ENCODE results near the gene NTM. TPM values are rescaled to one million over a fixed set of nuclear protein-coding genes. Genes with fewer than 3 reads are reported as not detected.

The NTM gene
- total and polyA plus RNA-seq, 2 of the 8 experiments (the other 6 are each of a cell fraction or from before 2014, with no cell fraction given) = 13.4 to 20.0 TPM

- Histone ChIP-seq H3K79me1 (ENCODE audit: low read depth, low read length) (no peaks in the 10 kb centered on the region; the same call in 1 of the 2 replicates), H2BK12ac (ENCODE audit: low read depth, low read length) (no peak overlapping the region), H4K8ac (ENCODE audit: extremely low read depth, insufficient read depth, low read length) (no peak overlapping the region), H3K27me3 (replicated peaks in 1 of 4; ENCODE audit: control insufficient read depth in 3 of 4, extremely low read depth in 1 of 4, insufficient read depth in 3 of 4, low read length in 3 of 4) (no peaks in the 10 kb centered on the region), H4K5ac (ENCODE audit: insufficient read length, low read depth, low read length) (no peak overlapping the region), H3K36me3 (ENCODE audit: control insufficient read depth in 2 of 4, insufficient read depth in 4 of 4, low read length in 3 of 4) (no peaks in the 10 kb centered on the region), H3K4ac (replicated peaks; ENCODE audit: insufficient read length, low read depth, low read length) (no peak overlapping the region), H3K14ac (ENCODE audit: insufficient read length) (no peak overlapping the region), H3K27ac (ENCODE audit: low read depth, low read length) (no peak overlapping the region), H3K4me2 (ENCODE audit: insufficient read depth in 1 of 2, low read depth in 2 of 2, low read length in 2 of 2) (no peak overlapping the region), H2BK5ac (ENCODE audit: low read depth, low read length) (no peak overlapping the region), H2BK120ac (replicated peaks; ENCODE audit: low read depth, low read length) (no peak overlapping the region), H3K18ac (ENCODE audit: extremely low read depth, low read length) (no peak overlapping the region), H3K4me1 (replicated peaks in 1 of 4; ENCODE audit: control insufficient read depth in 3 of 4, insufficient read depth in 4 of 4, low read length in 3 of 4) (no peaks in the 10 kb centered on the region; a peak in 1 of 7 replicates), H2BK15ac (ENCODE audit: low read length) (no peak overlapping the region), H3K9me3 (ENCODE audit: insufficient read depth in 2 of 2, low read depth in 1 of 2, low read length in 1 of 2) (no peaks in the 10 kb centered on the region), H4K20me1 (replicated peaks in 1 of 2; ENCODE audit: control insufficient read depth in 1 of 2, insufficient read depth in 2 of 2, low read length in 2 of 2) (no peaks in the 10 kb centered on the region), H3K9ac (replicated peaks in 1 of 4; ENCODE audit: extremely low read depth in 1 of 4, low read depth in 3 of 4, low read length in 3 of 4) (no peak overlapping the region), H4K91ac (replicated peaks; ENCODE audit: insufficient read length, low read length) (no peak overlapping the region), H3K4me3 (ENCODE audit: extremely low read depth in 1 of 4, insufficient read depth in 2 of 4, low read depth in 3 of 4, low read length in 4 of 4) (no peak overlapping the region), H2AFZ (ENCODE audit: low read length) (no peak overlapping the region), H3K23ac (ENCODE audit: insufficient read length) (no peak overlapping the region), H2AK5ac (ENCODE audit: low read depth, low read length) (no peak overlapping the region), H3K56ac (replicated peaks; ENCODE audit: insufficient read length, low read depth, low read length) (no peak overlapping the region), H3K79me2 (ENCODE audit: control insufficient read depth in 1 of 2, insufficient read depth in 2 of 2, low read length in 2 of 2) (no peaks in the 10 kb centered on the region), H2BK20ac (ENCODE audit: low read length) (no peak overlapping the region), H3K23me2 (ENCODE audit: low read depth, low read length) (no peaks in the 10 kb centered on the region)
- ChIA-PET POLR2A (ENCODE audit: partially characterized antibody) (no interaction called here), CTCF (ENCODE audit: partially characterized antibody) (interaction anchor here (0.7 to 9.5 kb wide), 13 partner anchors 10 to 1513 kb away, joined by 3 to 146 read pairs (median 5); no protein-coding TSS in a partner anchor)
- DNase-seq (ENCODE audit: low read depth in 1 of 2, low spot score in 2 of 2) = no peak
- WGBS, 2 experiments (ENCODE audit: extremely low coverage in 1 of 2, insufficient coverage in 1 of 2, insufficient read length in 1 of 2, insufficient replicate concordance in 2 of 2, low coverage in 1 of 2, low lambda C conversion rate in 2 of 2, missing lambda C conversion rate in 1 of 2) = 80% methylated on average over 10 of the region's 10 CpGs; no CpG with 5 or more reads in 1 of the 2 experiments
- FAIRE-seq = no peak
- TF ChIP-seq TAF7 (optimal IDR thresholded peaks at IDR 0.05; ENCODE audit: borderline replicate concordance, low read depth, low read length) (no peak), EZH2 (IDR thresholded peaks at IDR 0.05; ENCODE audit: low read depth, low read length, severe bottlenecking) (no peak), GABPA (IDR thresholded peaks at IDR 0.05; ENCODE audit: borderline replicate concordance, insufficient read depth, low read length) (no peak), GTF2F1 (IDR thresholded peaks at IDR 0.05; ENCODE audit: borderline replicate concordance, low read depth, low read length) (no peak), BCL11A (IDR thresholded peaks at IDR 0.05; ENCODE audit: low read depth in 2 of 2, low read length in 2 of 2) (no peak), KDM4A (IDR thresholded peaks at IDR 0.05; ENCODE audit: low read depth, low read length, severe bottlenecking) (no peak), HDAC6 (IDR thresholded peaks at IDR 0.05; ENCODE audit: low read depth, low read length) (no peak)
These were observed 940.3 kb downstream of the NTM start for GRCh38 chr11:132310390-132311375.
